Esophagus muscularis mucosa (tissue), 4 donors: ENCODE measurements around the gene PLEKHS1. TPM values are rescaled to one million over a fixed set of nuclear protein-coding genes. Genes with fewer than 3 reads are reported as not detected.
"Not testable (repeated sequence)": the region's sequence is repeated elsewhere in the genome, so short reads cannot be mapped to it uniquely, and the experiment has no call there.

Experiments
- DNase-seq: peaks from one replicate; pipeline ENCODE4 v3.0.0-alpha.2; 2017; ENCODE audit errors: extremely low spot score
- H3K27ac ChIP-seq, 4 donors: fragments of 200-600 bp; sonication (generic); replicated peaks in 1 of 4; 1 replicate in 3 of 4; 2 replicates in 1 of 4; pipeline ENCODE4 v1.5.1; 2016 to 2019; ENCODE audit warnings: mild to moderate bottlenecking in 1 of 4
- H3K27me3 ChIP-seq, 4 donors: fragments of 200-600 bp; sonication (generic); one replicate each; pipeline versions ENCODE4 v1.5.1 to v1.6.0; 2016 to 2019
- H3K36me3 ChIP-seq, 4 donors: fragments of 200-600 bp; sonication (generic); one replicate each; pipeline ENCODE4 v1.5.1; 2016 to 2019
- H3K4me1 ChIP-seq, 4 donors: fragments of 200-600 bp; sonication (generic); one replicate each; pipeline ENCODE4 v1.5.1; 2016 to 2019
- H3K4me3 ChIP-seq, 4 donors: fragments of 200-600 bp; sonication (generic); 1 replicate in 2 of 4; 2 replicates in 2 of 4; pipeline ENCODE4 v1.5.1; 2016 to 2019; ENCODE audit warnings: mild to moderate bottlenecking in 4 of 4, moderate library complexity in 1 of 4
- H3K9me3 ChIP-seq, 4 donors: fragments of 200-600 bp; sonication (generic); 1 replicate in 3 of 4; 2 replicates in 1 of 4; pipeline ENCODE4 v1.5.1; 2016 to 2019
- EP300 ChIP-seq: sonication (generic); formaldehyde crosslinking; IDR thresholded peaks from one replicate; pipeline ENCODE4 v1.6.1; 2017; ENCODE audit warnings: antibody characterized with exemption
- POLR2A ChIP-seq: fragments of 450-650 bp; IDR thresholded peaks from one replicate; pipeline ENCODE4 v1.6.1; 2017; ENCODE audit warnings: antibody characterized with exemption, moderate library complexity, mild to moderate bottlenecking, low read depth
- POLR2AphosphoS5 ChIP-seq, 2 donors: sonication (generic); formaldehyde crosslinking; IDR thresholded peaks; one replicate each; pipeline ENCODE4 v1.6.1; 2017; ENCODE audit warnings: antibody characterized with exemption in 2 of 2
- WGBS: methylation state at CpG from one replicate; pipeline ENCODE4 v1.1.5; 2018; 5-methylcytosine and 5-hydroxymethylcytosine counted together
- intact Hi-C: fragments of 100-400 bp; cut with DNase I; formaldehyde crosslinking; loops from one replicate; pipeline ENCODE4 v1.15.1; 2023
- small RNA-seq, 3 donors: library from RNA; depleted of rRNA; stranded (forward); fragments of <200 nt; gene quantifications; one replicate each; pipeline ENCODE3, GENCODE V24; 2016
- total RNA-seq, 4 donors: library from RNA; depleted of rRNA; stranded (reverse); fragments of >200 nt; gene quantifications; one replicate each; pipeline versions ENCODE4 v1.1.0 to v1.2.1, GENCODE V29; 2016
- TF ChIP-seq, protein P1 (sequence below), 3 experiments: fragments of 200-600 bp in 2 of 3; fragments of 450-650 bp in 1 of 3; sonication (generic) in 2 of 3; IDR thresholded peaks; one replicate each; pipeline ENCODE4 v1.5.1; 2017 to 2019; ENCODE audit warnings: antibody characterized with exemption in 3 of 3, mild to moderate bottlenecking in 2 of 3, moderate library complexity in 1 of 3

PLEKHS1 gene
- total RNA-seq, 4 donors from 2014 or later = not detected

DNA sequence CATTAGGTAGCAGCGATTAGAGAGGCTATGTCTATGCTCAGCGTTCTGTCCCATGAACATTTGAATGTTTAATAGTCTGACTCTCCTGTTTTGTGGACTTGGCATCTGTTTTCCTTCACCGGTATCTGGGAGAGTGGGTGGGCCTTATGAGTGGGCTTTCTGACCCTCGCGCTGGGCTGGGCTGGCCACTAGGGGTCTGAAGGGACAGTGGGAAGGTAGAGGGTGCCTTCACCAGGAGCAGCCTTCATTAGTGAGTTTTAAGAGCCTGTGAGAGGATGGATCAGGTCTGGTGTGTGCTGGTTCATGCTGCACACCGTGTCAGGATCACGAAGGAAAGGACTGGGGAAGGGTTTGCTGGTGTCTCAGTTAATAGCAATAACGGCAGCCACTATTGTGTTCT is 69.0 kb downstream of the PLEKHS1 start:
- DNase-seq = no peak
- intact Hi-C loops = no loop called here

GRCh38 chr10:113821306-113821705 is 69.8 kb downstream of the PLEKHS1 start:
- H3K9me3 ChIP-seq, H3K4me1 ChIP-seq, DNase-seq, intact Hi-C loops, H3K27me3 ChIP-seq, H3K4me3 ChIP-seq, H3K27ac ChIP-seq, H3K36me3 ChIP-seq: not testable (repeated sequence)
- WGBS = 65% methylated on average over 3 of the region's 3 CpGs

More for the DNA sequence above, 69.0 kb downstream of the PLEKHS1 start:
- Histone ChIP-seq H3K4me1 (no peaks in the 10 kb centered on the region), H3K36me3 (no peaks in the 10 kb centered on the region), H3K9me3 (no peaks in the 10 kb centered on the region), H3K27ac (no peak overlapping the region), H3K4me3 (no peak overlapping the region), H3K27me3 (no peaks in the 10 kb centered on the region)
- 71% methylated on average over 8 of the region's 8 CpGs for WGBS
- no peak for TF ChIP-seq EP300
- no peak for TF ChIP-seq POLR2AphosphoS5 (IDR thresholded peaks at IDR 0.05)
- TF ChIP-seq POLR2A = no peak
- TF ChIP-seq, protein P1, sequence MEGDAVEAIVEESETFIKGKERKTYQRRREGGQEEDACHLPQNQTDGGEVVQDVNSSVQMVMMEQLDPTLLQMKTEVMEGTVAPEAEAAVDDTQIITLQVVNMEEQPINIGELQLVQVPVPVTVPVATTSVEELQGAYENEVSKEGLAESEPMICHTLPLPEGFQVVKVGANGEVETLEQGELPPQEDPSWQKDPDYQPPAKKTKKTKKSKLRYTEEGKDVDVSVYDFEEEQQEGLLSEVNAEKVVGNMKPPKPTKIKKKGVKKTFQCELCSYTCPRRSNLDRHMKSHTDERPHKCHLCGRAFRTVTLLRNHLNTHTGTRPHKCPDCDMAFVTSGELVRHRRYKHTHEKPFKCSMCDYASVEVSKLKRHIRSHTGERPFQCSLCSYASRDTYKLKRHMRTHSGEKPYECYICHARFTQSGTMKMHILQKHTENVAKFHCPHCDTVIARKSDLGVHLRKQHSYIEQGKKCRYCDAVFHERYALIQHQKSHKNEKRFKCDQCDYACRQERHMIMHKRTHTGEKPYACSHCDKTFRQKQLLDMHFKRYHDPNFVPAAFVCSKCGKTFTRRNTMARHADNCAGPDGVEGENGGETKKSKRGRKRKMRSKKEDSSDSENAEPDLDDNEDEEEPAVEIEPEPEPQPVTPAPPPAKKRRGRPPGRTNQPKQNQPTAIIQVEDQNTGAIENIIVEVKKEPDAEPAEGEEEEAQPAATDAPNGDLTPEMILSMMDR (IDR thresholded peaks at IDR 0.05) = no peak

GRCh38 chr10:113822174-113822573 is 70.7 kb downstream of the PLEKHS1 start:
- TF ChIP-seq POLR2A (no peak), POLR2AphosphoS5 (IDR thresholded peaks at IDR 0.05) (no peak)
- Histone ChIP-seq H3K4me1 (no peaks in the 10 kb centered on the region), H3K4me3 (no peak overlapping the region), H3K27me3 (no peaks in the 10 kb centered on the region), H3K27ac (no peak overlapping the region), H3K36me3 (no peaks in the 10 kb centered on the region), H3K9me3 (no peaks in the 10 kb centered on the region)
- over 99% methylated on average over 7 of the region's 7 CpGs for WGBS
- intact Hi-C loops = no loop called here
- DNase-seq = no peak

- no peak for DNase-seq
- intact Hi-C loops = no loop called here
- no peaks in the 10 kb centered on the region for H3K4me1 ChIP-seq
- H3K9me3 ChIP-seq = no peaks in the 10 kb centered on the region
- H3K36me3 ChIP-seq = no peaks in the 10 kb centered on the region
- H3K4me3 ChIP-seq = no peak overlapping the region
- H3K27ac ChIP-seq = no peak overlapping the region
- 29% methylated on average over 4 of the region's 4 CpGs for WGBS
- TF ChIP-seq POLR2AphosphoS5 (IDR thresholded peaks at IDR 0.05) = no peak
- TF ChIP-seq, protein P1 (IDR thresholded peaks at IDR 0.05) = no peak
- no peaks in the 10 kb centered on the region for H3K27me3 ChIP-seq
These were observed 71.9 kb downstream of the PLEKHS1 start for GRCh38 chr10:113823389-113823788.

GRCh38 chr10:113825791-113826190 is 74.3 kb downstream of the PLEKHS1 start:
- Histone ChIP-seq H3K4me3 (no peak overlapping the region), H3K4me1 (no peaks in the 10 kb centered on the region), H3K36me3 (no peaks in the 10 kb centered on the region), H3K9me3 (no peaks in the 10 kb centered on the region), H3K27me3 (no peaks in the 10 kb centered on the region), H3K27ac (no peak overlapping the region)
- no peak for TF ChIP-seq POLR2A
- TF ChIP-seq EP300 = no peak
- TF ChIP-seq, protein P1 (IDR thresholded peaks at IDR 0.05) = no peak
- no peak for TF ChIP-seq POLR2AphosphoS5 (IDR thresholded peaks at IDR 0.05)
- WGBS = 81% methylated on average over 2 of the region's 2 CpGs
- no peak for DNase-seq
- intact Hi-C loops = no loop called here

- H3K4me1 ChIP-seq, H3K27me3 ChIP-seq, H3K36me3 ChIP-seq, H3K4me3 ChIP-seq, intact Hi-C loops, H3K9me3 ChIP-seq, H3K27ac ChIP-seq, DNase-seq: not testable (repeated sequence)
- WGBS = 95% methylated on average over 10 of the region's 10 CpGs
These were observed 77.1 kb downstream of the PLEKHS1 start for GRCh38 chr10:113828567-113828966.

Small RNA genes within 50 kb of the gene (small RNA-seq; reads per million reads assigned to genes)
- gene RF00560 = 0 reads per million in 3 donors

Other genes with a start within 250 kb of the PLEKHS1 start
- not detected for gene HABP2, start 198.6 kb upstream of the PLEKHS1 start, total RNA-seq
- gene NRAP, start 87.6 kb upstream of the PLEKHS1 start, total RNA-seq = not detected
- gene CASP7, start 71.8 kb upstream of the PLEKHS1 start, total RNA-seq = 10 to 100 TPM; 10.2 to 15.7 (median 11.6) TPM
- gene DCLRE1A, start 102.4 kb downstream of the PLEKHS1 start, total RNA-seq = 1 to 10 TPM; 4.1 to 6.5 (median 5.3) TPM
- 10 to 100 TPM; 30.6 to 59.4 (median 40.3) TPM for gene NHLRC2, start 103.0 kb downstream of the PLEKHS1 start, total RNA-seq